Aorta (tissue), 5 donors: ENCODE data around the gene CLBA1. TPM values are rescaled to one million over a fixed set of nuclear protein-coding genes. Genes with fewer than 3 reads are reported as not detected.

ENCODE experiments used
- ATAC-seq: fragments of 200-7000 bp; cut with Tn5 transposase; one replicate; pipeline ENCODE4 v1.9.1; 2022; ENCODE audit warnings: moderate library complexity; ENCODE audit not compliant: low FRiP score
- DNase-seq, 2 donors: peaks; one replicate each; pipeline ENCODE4 v3.0.0-alpha.2; 2020
- H3K27ac ChIP-seq, 2 donors: one replicate each; pipeline ENCODE4 v1.5.1; 2013; ENCODE audit warnings: low read length in 2 of 2, mild to moderate bottlenecking in 2 of 2, moderate library complexity in 2 of 2, control low read depth in 1 of 2, inconsistent platforms in 1 of 2, low read depth in 1 of 2
- H3K27me3 ChIP-seq, 2 donors: one replicate each; pipeline ENCODE4 v1.6.1; 2013; ENCODE audit warnings: control low read depth in 1 of 2, low read length in 1 of 2, mild to moderate bottlenecking in 1 of 2, moderate library complexity in 1 of 2; ENCODE audit not compliant: insufficient read depth in 2 of 2, control insufficient read depth in 1 of 2
- H3K36me3 ChIP-seq, 2 donors: one replicate each; pipeline ENCODE4 v1.6.1; 2013; ENCODE audit warnings: control low read depth in 1 of 2, low read length in 1 of 2, mild to moderate bottlenecking in 1 of 2; ENCODE audit not compliant: insufficient read depth in 2 of 2, control insufficient read depth in 1 of 2
- H3K4me1 ChIP-seq, 2 donors: one replicate each; pipeline ENCODE4 v1.6.1; 2013; ENCODE audit warnings: low read length in 2 of 2, control low read depth in 1 of 2, mild to moderate bottlenecking in 1 of 2, moderate library complexity in 1 of 2; ENCODE audit not compliant: insufficient read depth in 2 of 2, control insufficient read depth in 1 of 2
- H3K4me3 ChIP-seq, 2 donors: one replicate each; pipeline ENCODE4 v1.5.1; 2013; ENCODE audit warnings: low read length in 2 of 2, control low read depth in 1 of 2, mild to moderate bottlenecking in 1 of 2
- H3K9me3 ChIP-seq: one replicate; pipeline ENCODE4 v1.6.1; 2013; ENCODE audit warnings: mild to moderate bottlenecking, low read length; ENCODE audit not compliant: control insufficient read depth
- WGBS, 2 donors: extraction: QIAGEN DNeasy Blood & Tissue Kit; methylation state at CpG; one replicate each; pipeline ENCODE4 v1.1.7; 2013; 5-methylcytosine and 5-hydroxymethylcytosine counted together
- intact Hi-C, 2 donors: fragments of 100-400 bp; cut with DNase I; formaldehyde crosslinking; loops; one replicate each; pipeline versions ENCODE4 v1.14.2 to v1.15.0; 2022
- polyA plus RNA-seq, 2 donors: library from polyadenylated mRNA; stranded (reverse); fragments of 200-250 nt; gene quantifications; one replicate each; pipeline ENCODE4 v1.2.3, GENCODE V29; 2013
- total RNA-seq, 2 donors: library from RNA; stranded (reverse); fragmentation: NEBNext Ultra II Directional; extraction: Animal tissue kit (Norgen Biotek cat#: 25700); gene quantifications; one replicate each; pipeline ENCODE4 v1.2.1, GENCODE V29; 2021
- donor health status: healthy with polysubstance abuse.
- donor health status: Bipolar disorder and iron deficiency.
- donor health status: DM: no; HTN: no; CAD: no.
- donor health status: DM: no; HTN: no; CAD: no.
- donor health status: DM: yes; HTN: yes; CAD: no.

The CLBA1 gene
- total and polyA plus RNA-seq, 4 donors: 1.8 to 10.2 (median 3.9) TPM

- no peak overlapping the region for H3K4me3 ChIP-seq
- no peaks in the 10 kb centered on the region for H3K27me3 ChIP-seq
- no peaks in the 10 kb centered on the region for H3K4me1 ChIP-seq
- H3K36me3 ChIP-seq: no peaks in the 10 kb centered on the region
- 96 to 97% methylated on average over 11 of the region's 11 CpGs for WGBS, 2 donors
- no peaks in the 10 kb centered on the region for H3K9me3 ChIP-seq
- ATAC-seq (no peak), DNase-seq (no peak)
- no peak overlapping the region for H3K27ac ChIP-seq
- intact Hi-C loops: no loop called here
Observed at GRCh38 chr14:104992501-104992900, 6.9 kb downstream of the CLBA1 start.

DNA sequence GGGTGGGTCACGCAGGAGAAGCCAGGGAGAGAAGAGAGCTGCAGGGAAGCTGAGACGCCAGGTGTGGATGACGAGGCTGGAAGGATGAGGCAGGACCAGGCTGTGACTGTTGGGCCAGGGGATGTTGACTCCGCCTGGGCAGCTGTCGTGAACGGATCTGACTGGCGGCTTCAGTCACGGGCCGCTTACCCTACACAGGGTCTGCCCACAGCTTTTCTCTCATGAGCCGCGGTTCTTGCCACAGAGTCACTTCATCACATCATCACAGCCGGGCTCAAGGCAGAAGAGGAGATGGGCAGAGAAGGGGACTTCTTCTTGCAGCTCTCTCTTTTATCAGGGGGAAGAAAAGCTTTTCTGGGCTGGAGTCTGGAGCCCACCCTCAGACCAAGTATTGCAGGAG is 7.7 kb downstream of the CLBA1 start:
- no peak for ATAC-seq
- DNase-seq: no peak
- H3K27me3 ChIP-seq: no peaks in the 10 kb centered on the region
- no peak overlapping the region for H3K4me3 ChIP-seq
- H3K4me1 ChIP-seq: no peaks in the 10 kb centered on the region
- no peaks in the 10 kb centered on the region for H3K36me3 ChIP-seq
- intact Hi-C loops: no loop called here
- H3K27ac ChIP-seq: no peak overlapping the region
- WGBS, 2 donors: 90% methylated on average over 12 of the region's 12 CpGs
- no peaks in the 10 kb centered on the region for H3K9me3 ChIP-seq

DNA sequence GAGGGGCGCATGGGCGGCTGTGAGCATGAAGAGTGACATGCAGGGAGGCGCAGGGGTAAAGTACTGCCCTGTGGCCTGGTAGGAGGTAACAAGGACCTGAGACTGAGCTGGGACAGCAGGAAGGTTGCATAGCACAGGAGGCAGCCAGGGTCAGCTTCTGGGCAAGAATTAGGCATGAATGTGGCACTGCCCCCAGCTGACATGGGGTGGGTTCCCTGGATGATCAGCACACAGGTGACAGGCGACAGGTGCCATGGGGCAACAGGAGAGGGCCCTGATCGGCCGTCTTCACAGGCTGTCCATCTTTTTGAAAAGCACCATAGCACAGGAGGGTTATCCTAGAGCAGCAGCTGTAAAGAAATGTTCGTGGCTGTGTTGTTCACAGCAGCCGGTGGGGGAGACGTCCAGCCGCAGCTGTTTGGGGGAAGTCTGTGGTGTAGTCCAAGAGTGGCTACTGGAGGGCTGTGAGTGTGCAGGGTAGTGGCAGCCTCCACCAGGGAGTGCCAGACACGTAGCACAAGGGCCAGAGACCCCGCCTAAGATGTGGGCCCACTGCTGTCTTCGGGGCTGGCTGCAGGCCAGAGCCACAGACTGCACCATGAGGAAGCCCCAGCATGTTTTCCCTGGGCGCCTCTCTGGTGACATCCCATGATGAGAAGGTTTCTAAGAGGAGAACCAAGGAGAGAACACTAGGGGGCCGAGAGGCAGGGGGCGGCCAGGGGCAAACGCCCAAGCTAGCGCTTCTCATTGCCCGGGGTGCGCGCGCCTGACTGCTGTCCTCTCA is 8.4 kb downstream of the CLBA1 start:
- Histone ChIP-seq H3K27ac (no peak overlapping the region), H3K27me3 (no peaks in the 10 kb centered on the region), H3K4me3 (no peak overlapping the region), H3K9me3 (no peaks in the 10 kb centered on the region), H3K4me1 (no peaks in the 10 kb centered on the region), H3K36me3 (no peaks in the 10 kb centered on the region)
- WGBS, 2 donors: 86% methylated on average over 22 of the region's 22 CpGs
- ATAC-seq (no peak), DNase-seq (no peak)
- intact Hi-C loops: no loop called here

GRCh38 chr14:104994978-104995377 is 9.4 kb downstream of the CLBA1 start:
- DNase-seq (no peak), ATAC-seq (no peak)
- Histone ChIP-seq H3K4me1 (no peaks in the 10 kb centered on the region), H3K4me3 (no peak overlapping the region), H3K9me3 (no peaks in the 10 kb centered on the region), H3K27ac (no peak overlapping the region), H3K27me3 (no peaks in the 10 kb centered on the region), H3K36me3 (no peaks in the 10 kb centered on the region)
- intact Hi-C loops: no loop called here
- 91 to 92% methylated on average over 6 of the region's 6 CpGs for WGBS, 2 donors

- no peaks in the 10 kb centered on the region for H3K27me3 ChIP-seq
- H3K27ac ChIP-seq: no peak overlapping the region
- WGBS, 2 donors: 88 to 91% methylated on average over 5 of the region's 5 CpGs
- H3K36me3 ChIP-seq: no peaks in the 10 kb centered on the region
- no peaks in the 10 kb centered on the region for H3K4me1 ChIP-seq
- H3K4me3 ChIP-seq: no peak overlapping the region
- no peak for DNase-seq
- no peaks in the 10 kb centered on the region for H3K9me3 ChIP-seq
- intact Hi-C loops: no loop called here
- ATAC-seq: no peak
Observed at GRCh38 chr14:104996032-104996431, 10.4 kb downstream of the CLBA1 start.

GRCh38 chr14:104996483-104996882 is 10.9 kb downstream of the CLBA1 start:
- no peaks in the 10 kb centered on the region for H3K9me3 ChIP-seq
- DNase-seq (no peak), ATAC-seq (no peak)
- H3K27ac ChIP-seq: no peak overlapping the region
- H3K4me1 ChIP-seq: no peaks in the 10 kb centered on the region
- WGBS, 2 donors: 90 to 91% methylated on average over 13 of the region's 13 CpGs
- intact Hi-C loops: no loop called here
- no peak overlapping the region for H3K4me3 ChIP-seq
- H3K27me3 ChIP-seq: no peaks in the 10 kb centered on the region
- H3K36me3 ChIP-seq: no peaks in the 10 kb centered on the region

DNA sequence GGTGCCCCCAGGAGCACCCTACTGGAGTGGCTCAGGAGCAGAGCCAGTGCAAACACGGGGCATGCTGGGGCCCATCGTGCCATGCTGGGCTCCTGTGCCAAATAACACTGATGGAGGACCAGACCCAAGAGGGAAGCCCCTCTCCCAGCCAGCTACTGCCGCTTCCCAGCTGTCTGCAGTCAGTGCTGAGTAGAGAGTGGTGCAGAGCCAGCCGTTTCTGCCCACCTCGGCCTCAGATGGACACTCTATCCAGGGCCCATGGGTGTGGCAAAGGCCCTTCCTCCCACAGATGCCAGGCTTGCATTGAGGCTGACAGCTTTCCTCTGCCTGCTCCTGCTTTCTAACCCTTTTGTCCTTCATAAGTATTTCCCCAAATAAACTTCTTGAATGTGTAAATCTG is 13.2 kb downstream of the CLBA1 start:
- ATAC-seq (no peak), DNase-seq (peak in 1 of 2 donors; percentile 52)
- Histone ChIP-seq H3K27ac (no peak overlapping the region), H3K4me3 (no peak overlapping the region), H3K27me3 (no peaks in the 10 kb centered on the region), H3K36me3 (no peaks in the 10 kb centered on the region), H3K4me1 (no peaks in the 10 kb centered on the region), H3K9me3 (no peaks in the 10 kb centered on the region)
- 68 to 79% methylated on average over 5 of the region's 5 CpGs for WGBS, 2 donors
- intact Hi-C loops: no loop called here

DNA sequence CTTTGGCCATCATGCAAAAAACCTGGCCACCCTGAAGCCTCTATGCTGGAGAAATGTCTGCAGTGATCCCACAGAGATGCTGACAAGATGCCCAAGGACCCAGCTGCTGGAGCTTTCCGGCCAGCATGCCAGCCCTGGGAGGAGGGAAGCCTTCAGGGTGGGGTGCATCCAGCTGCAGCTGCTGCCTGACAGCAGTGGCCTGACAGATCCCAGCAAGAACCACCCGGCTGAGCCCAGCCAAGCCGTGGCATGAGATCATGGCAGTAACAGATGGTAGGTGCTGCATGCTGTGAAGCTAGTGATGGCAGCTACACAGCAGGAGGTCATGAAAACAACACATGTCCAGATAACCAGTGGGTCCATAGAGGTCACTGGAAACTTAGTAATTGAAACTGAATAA is 13.8 kb downstream of the CLBA1 start:
- Histone ChIP-seq H3K4me3 (no peak overlapping the region), H3K27me3 (no peaks in the 10 kb centered on the region), H3K9me3 (no peaks in the 10 kb centered on the region), H3K36me3 (no peaks in the 10 kb centered on the region), H3K27ac (no peak overlapping the region), H3K4me1 (no peaks in the 10 kb centered on the region)
- WGBS, 2 donors: 96% methylated on average over 3 of the region's 3 CpGs
- peak in 1 of 2 donors; percentile 63 for DNase-seq
- ATAC-seq: no peak
- intact Hi-C loops: no loop called here

- H3K4me3 ChIP-seq: no peak overlapping the region
- ATAC-seq: peak; percentile 41
- intact Hi-C loops: no loop called here
- H3K4me1 ChIP-seq: no peaks in the 10 kb centered on the region
- WGBS, 2 donors: 90 to 93% methylated on average over 19 to 20 of the region's 20 CpGs
- peak in 1 of 2 donors; percentile 42 for DNase-seq
- H3K36me3 ChIP-seq: no peaks in the 10 kb centered on the region
- H3K9me3 ChIP-seq: no peaks in the 10 kb centered on the region
- H3K27me3 ChIP-seq: no peaks in the 10 kb centered on the region
- no peak overlapping the region for H3K27ac ChIP-seq
Observed at GRCh38 chr14:105005329-105005928, 19.8 kb downstream of the CLBA1 start.
